GM20431 (cell line): ENCODE data around the gene PEX19.
"Not testable (repeated sequence)": the region's sequence is repeated elsewhere in the genome, so short reads cannot be mapped to it uniquely, and the experiment has no call there.

Source experiments
- in situ Hi-C: fragments of 300-500 bp; cut with MseI, MboI; formaldehyde crosslinking; loops from one replicate; pipeline ENCODE4 v1.15.0; 2020; ENCODE audit warnings: low sequenced_read_pairs; ENCODE audit not compliant: unreplicated experiment

PEX19 gene, protein sequence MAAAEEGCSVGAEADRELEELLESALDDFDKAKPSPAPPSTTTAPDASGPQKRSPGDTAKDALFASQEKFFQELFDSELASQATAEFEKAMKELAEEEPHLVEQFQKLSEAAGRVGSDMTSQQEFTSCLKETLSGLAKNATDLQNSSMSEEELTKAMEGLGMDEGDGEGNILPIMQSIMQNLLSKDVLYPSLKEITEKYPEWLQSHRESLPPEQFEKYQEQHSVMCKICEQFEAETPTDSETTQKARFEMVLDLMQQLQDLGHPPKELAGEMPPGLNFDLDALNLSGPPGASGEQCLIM

GRCh38 chr1:160284782-160285344 is at the start of gene PEX19:
Gene PEX19, minus strand, starts transcription at chr1:160285133. Its CDS starts 9 bp downstream, at chr1:160285124.
- in situ Hi-C loops, result no loop called here

GRCh38 chr1:160332516-160332915 is 47.6 kb upstream of the PEX19 start:
- in situ Hi-C loops, result no loop called here

DNA sequence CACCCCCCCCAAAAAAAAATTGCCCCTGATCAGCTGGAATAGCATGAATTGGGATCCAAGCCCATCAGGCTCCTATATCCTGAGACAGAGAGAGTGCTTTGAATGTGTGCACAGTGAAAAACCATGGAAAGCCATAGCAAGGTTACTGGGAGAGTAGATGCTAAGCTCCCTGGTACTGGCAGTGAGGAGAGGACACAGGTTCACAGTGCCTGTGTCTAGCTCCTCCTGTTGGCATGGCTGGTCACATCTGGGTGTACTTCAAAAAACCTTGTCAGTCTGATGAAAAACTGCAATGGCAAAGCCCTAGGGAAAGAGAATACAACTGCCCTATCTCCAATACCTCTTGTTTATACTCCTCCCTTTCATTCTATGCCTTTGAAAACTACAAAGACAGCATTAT is 45.2 kb upstream of the PEX19 start:
- in situ Hi-C loops, result no loop called here

GRCh38 chr1:160328184-160328583 is 43.3 kb upstream of the PEX19 start:
- in situ Hi-C loops, result no loop called here

DNA sequence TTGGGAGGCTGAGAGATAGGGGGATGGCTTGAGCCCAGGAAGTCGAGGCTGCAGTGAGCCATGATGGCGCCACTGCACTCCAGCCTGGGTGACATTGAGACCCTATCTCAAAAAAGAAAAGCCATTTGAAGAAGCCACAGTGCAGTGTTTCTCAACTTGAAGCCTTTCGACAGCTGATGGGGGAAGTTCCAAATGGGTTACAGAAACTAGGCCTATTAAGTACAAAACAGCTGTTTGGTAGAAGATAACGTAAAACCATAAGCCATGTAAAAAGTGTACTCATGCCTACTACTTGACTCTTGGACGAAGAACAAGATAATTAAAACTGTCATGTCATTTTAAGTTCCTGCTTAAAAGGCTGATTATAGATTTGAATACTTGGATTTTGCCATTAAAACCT is 41.5 kb upstream of the PEX19 start:
- in situ Hi-C loops, result no loop called here

DNA sequence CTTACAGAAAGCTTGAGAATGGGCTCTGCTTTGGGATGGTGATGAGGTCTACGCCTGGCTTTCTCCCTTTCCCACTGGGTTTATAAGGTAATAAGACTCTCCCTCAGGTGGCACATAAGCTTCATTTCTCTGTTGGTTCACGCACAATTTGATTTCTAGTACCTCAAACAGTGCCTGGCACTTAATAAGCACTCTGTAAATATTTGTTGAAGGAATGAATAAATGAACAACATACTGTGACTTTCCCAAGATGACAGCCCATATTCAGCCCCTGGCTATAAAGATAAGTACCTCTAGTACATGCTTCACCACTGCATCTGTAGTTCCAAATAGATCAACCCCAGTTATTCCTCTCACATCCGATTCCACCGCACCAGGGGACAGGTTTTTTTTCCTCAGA is 40.3 kb upstream of the PEX19 start:
- in situ Hi-C loops, result no loop called here

DNA sequence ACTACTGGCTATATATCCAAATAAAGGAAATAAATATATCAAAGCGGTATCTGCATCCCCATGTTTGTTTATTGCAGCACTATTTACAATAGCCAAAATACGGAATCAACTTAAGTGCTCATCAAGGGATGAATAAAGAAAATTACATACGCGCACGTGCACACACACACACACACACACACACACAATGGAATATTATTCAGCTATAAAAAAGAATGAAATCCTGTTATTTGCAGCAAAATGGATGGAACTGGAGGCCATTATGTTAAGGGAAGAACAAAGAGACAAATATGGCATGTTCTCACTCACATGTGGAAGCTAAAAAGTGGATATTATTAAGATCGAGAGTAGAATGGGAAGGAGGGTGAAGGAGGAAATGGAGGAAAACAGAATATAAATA is 37.9 kb upstream of the PEX19 start:
- in situ Hi-C loops, result no loop called here

DNA sequence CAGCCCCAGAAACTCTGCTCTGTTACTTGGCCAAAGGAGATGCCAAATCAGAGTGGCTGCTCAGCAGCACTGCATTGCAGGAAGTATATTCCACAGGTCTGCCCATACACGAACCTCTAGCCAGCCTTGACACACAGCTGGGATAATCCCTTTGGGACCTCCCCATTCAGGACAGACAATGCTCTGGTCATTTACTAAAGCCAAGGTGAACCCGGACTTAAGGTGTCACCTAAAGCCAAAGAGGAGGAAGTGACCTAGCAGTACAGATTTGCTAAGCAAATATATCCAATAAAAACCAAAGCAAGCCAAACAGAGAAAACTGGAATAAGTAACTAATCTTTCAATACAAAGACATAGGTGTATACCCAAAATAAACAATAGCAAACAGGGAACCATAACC is 30.4 kb upstream of the PEX19 start:
- in situ Hi-C loops, result no loop called here

- in situ Hi-C loops, result no loop called here
Observed at GRCh38 chr1:160309571-160309970, 24.6 kb upstream of the PEX19 start.

DNA sequence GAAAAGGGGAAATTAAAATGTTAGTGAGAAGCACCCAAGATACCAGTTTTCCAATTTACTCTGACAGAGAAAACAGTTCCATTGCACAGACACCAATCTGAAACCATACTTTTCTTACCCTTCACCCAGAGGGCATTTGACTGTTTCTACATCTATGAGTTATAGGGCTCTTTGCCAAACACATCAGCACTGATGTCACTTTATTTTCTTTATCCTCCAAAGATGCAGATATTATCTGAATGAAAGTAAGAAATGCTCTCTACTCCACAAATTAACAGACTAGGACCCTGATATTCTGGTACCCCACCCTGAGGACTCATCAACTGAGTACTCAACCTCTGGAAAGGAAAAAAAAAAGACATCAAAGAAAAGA is 24.2 kb upstream of the PEX19 start:
- in situ Hi-C loops, result no loop called here

DNA sequence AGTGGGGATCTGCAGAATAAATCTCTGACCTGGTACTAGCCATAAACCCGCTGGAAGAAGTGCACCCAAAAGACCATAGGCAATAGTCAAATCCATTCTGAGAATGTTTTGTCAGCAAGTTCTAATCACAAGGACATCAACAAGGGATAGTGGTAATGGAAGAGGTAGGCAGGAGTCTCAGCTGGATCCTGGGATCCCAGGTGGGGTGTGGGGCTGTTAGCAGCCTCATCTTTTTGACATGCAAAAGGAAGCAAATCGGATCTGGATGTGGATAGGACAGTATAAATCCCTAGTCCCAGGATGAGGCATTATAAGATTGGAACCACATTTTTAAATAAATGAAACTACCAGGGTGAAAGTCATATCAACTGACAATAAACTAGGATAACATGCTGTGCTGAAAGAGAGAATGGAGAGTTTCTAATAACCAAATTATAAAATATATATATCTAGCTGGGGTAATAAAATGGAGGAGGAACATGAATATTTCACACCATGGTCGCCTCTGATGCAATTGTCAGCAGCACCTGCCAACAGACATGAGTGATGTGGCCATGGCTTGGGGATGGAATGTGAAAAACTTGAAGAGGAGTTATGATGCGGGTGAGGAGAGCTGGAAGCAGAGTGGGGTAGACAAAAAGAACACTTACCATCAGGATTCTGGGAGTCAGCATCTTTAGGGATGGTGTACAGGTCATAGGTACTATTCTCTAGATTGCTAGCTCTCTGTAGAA is 23.7 kb upstream of the PEX19 start:
- in situ Hi-C loops, result no loop called here

- in situ Hi-C loops, result no loop called here
Observed at GRCh38 chr1:160307118-160307791, 22.3 kb upstream of the PEX19 start.

GRCh38 chr1:160300173-160300572 is 15.2 kb upstream of the PEX19 start:
- in situ Hi-C loops, result no loop called here

DNA sequence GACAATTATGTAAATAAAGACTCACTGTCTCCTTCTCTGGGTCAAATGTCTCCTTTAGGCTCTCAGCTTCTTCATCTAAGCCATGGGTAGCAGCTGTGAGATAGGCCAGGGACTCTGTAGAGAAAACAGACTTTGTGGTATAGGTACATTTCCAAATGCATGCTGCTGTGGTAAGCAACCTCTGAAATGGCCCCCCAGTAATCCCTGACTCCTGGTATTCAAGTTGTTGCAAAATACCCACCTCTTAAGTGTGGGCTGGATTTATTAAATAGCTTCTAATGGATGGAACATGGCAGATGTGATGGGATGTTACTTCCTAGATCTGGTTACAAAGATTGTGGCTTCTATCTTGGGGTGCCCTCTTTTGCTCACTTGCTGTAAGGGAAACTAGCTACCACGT is 11.1 kb upstream of the PEX19 start:
- in situ Hi-C loops, result no loop called here

DNA sequence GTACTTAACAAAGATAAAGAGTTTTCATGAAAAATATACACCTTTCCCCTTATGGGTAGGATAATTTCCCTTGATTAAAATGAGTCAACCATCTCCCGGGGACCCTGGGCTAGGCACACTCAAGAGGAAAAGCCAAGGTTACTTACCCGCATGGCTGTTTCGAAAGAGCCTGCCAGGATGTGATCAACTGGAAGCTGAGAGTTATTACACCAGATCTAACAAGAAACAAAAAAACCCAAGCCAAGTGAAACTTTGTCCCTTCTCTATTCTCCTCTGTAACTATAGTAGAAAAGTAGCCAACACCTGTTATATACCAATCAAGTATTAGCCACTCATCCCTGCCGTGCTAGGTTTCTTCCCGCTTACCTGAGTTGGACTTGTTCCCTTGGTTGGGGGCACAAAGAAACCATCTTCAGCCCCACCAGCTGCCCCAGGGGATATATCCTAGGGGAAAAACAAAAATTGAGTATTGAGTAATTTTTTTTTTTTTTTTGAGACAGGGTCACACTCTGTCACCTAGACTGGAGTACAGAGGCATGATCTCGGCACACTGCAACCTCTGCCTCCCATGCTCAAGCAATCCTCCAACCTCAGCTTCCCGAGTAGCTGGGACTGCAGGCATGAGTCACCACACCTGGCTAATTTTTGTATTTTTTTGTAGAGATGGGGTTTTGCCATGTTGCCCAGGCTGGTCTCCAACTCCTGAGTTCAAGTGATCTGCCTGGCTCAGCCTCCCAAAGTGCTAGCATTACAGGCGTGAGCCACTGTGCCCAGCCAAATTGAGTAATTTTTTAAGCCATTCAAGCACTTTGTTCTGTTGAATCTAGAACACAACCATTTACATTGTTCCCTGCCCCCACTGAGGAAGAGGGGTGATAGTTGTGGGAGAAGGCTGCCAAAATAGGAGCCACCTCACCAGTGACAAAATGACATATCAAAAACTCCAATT is 8.4 kb upstream of the PEX19 start:
- in situ Hi-C loops, result no loop called here

DNA sequence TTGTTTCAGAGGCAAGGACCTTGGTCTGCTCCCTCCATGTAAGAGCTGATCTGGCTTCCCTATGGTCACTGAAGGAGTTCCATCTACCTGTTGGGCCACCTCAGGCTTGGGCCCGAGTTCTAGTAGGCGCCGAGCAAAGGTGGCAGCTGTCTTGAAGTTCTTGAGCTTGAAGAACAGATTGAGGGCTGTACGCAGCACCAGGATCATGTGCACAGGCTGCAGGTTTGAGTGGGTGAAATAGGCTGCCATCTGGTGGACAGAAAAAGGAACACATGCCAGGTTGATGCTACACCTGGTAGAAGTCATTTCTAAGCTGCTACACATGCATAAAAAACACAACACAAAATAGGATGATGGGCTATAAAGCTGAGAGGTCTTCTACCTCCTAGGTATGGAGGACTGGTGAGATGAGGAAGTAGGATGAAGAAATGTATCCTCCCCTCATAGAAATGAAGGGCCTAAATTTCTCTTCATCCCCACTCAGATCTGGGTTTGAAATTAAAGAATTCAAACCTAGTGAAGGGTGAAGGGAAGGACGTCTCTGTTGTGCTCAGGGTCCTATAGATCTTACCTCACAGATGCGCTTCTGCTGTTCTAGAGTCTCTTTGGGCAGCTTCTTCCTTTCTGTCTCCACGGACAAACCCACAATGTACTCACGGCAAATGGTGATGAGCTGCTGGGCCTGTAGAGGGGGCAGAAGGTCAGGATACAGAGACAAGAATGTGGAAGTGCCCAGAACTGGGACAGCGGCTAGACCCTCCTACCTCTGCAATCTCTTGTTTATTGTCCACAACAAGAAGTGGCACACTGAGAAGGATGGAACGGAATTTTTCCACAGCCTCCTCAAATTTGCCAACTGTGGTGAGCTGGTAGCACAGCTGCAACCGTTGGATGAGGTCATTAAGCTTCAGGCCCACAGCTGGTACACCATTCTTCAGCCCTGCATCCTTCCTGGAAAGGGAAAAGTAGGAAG is 6.6 kb upstream of the PEX19 start:
- in situ Hi-C loops, result no loop called here

GRCh38 chr1:160287769-160288168 is 2.8 kb upstream of the PEX19 start:
- in situ Hi-C loops, result not testable (repeated sequence)

GRCh38 chr1:160285506-160285905 is 573 bp upstream of the PEX19 start:
- in situ Hi-C loops, result no loop called here
